Central memory CD8-positive, alpha-beta T cell (primary cell): ENCODE data around the gene MRPL20.
A peak's percentile ranks its signal among the peaks of the same experiment; 100 is the strongest.
"Not testable (repeated sequence)": the region's sequence is repeated elsewhere in the genome, so short reads cannot be mapped to it uniquely, and the experiment has no call there.

Experiments
- ATAC-seq: fragments of 150-1000 bp; cut with Tn5 transposase; replicated peaks from 2 replicates; pipeline ENCODE4 v1.10.0; 2022; ENCODE audit warnings: mild to moderate bottlenecking, moderate FRiP score, moderate number of reproducible peaks; ENCODE audit not compliant: poor library complexity, severe bottlenecking; ENCODE audit errors: extremely low read depth
- DNase-seq, 2 donors: peaks; one replicate each; pipeline ENCODE4 v3.0.0; 2021; ENCODE audit warnings: low spot score in 2 of 2
- H3K27ac Mint-ChIP-seq: one replicate; pipeline ENCODE4 v1.8.0; 2022; ENCODE audit warnings: low read depth, mild to moderate bottlenecking, moderate library complexity, mixed read lengths
- H3K27me3 Mint-ChIP-seq: one replicate; pipeline ENCODE4 v1.8.0; 2022; ENCODE audit warnings: mixed read lengths
- H3K36me3 Mint-ChIP-seq: one replicate; pipeline ENCODE4 v1.8.0; 2022; ENCODE audit warnings: mild to moderate bottlenecking, moderate library complexity, mixed read lengths; ENCODE audit not compliant: insufficient read depth
- H3K4me1 Mint-ChIP-seq: one replicate; pipeline ENCODE4 v1.8.0; 2022; ENCODE audit warnings: mixed read lengths
- H3K4me3 Mint-ChIP-seq: one replicate; pipeline ENCODE4 v1.8.0; 2022; ENCODE audit warnings: mild to moderate bottlenecking, moderate library complexity, mixed read lengths
- H3K9me3 Mint-ChIP-seq: one replicate; pipeline ENCODE4 v1.8.0; 2022; ENCODE audit warnings: mixed read lengths

The MRPL20 gene

DNA sequence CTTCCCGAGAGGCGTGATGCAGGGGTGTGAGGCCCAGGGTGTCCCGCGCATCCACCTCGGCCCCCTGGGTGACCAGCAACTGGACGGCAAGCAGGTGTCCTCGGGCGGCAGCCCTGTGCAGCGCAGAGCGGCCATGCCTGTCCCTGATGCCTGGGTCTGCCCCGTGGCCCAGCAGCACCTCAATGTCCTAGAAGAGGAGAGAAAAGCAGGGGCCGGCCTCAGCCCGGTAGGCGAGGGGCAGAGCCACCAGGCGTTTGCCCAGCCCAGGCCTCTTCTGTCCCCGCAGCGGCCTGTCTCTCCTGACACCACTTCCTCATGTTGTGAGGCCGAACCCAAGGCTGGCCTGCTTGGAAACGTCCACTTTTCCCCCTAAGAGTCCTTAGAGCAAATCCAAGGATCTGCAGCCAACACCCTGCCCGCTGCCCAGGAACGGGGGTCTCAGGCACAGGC is 12.3 kb upstream of the MRPL20 start:
- DNase-seq (no peak), ATAC-seq (no peak)
- Mint-ChIP-seq H3K4me3 (no peak overlapping the region), H3K27ac (no peak overlapping the region), H3K36me3 (no peaks in the 10 kb centered on the region), H3K9me3 (no peaks in the 10 kb centered on the region), H3K4me1 (no peaks in the 10 kb centered on the region), H3K27me3 (peaks cover 21% of the 10 kb centered on the region)

DNA sequence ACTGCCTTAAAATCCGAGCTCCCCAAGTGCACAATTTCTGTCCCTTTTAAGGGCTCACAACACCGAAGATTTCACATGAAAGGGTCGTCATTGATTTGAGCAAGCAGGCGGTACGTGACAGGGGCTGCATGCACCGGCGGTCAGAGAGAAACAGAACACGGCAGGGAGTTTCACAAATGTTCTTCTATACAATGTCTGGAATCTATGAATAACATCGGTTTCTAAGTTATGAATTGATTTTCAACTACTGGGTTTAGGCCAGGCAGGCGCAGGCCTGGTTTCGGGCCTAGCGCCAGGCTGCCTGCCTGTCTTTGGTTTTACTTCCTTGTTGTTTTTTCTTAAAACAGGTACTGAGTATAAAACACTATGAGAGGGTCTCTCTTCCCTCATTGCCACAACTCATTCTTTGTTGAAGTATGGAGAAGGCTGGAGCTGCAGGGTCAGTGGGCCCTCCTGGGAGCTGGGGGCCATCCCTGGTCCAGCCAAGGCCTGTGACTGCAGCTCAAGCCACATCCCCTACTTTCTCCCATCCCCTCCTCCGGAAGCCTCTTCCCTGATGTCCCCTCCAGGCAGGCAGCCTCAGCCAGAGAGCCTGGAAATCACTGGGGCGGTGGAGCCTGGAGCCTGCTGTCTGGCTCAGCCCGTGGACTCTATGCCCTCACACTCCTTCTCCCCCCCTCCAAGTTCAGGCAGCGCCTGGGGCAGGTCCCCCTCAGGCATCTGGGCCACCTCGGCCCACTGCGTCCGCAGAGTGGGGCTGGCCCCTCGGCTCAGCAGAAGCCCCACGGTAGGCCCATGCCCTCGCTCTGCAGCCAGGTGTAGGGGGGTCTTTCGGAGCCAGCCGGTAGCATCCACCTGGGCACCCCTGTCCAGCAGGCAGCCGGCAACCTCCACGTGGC is 11.6 kb upstream of the MRPL20 start:
- no peaks in the 10 kb centered on the region for H3K36me3 Mint-ChIP-seq
- H3K9me3 Mint-ChIP-seq: no peaks in the 10 kb centered on the region
- no peak overlapping the region for H3K4me3 Mint-ChIP-seq
- DNase-seq (no peak), ATAC-seq (no peak)
- no peak overlapping the region for H3K27ac Mint-ChIP-seq
- no peaks in the 10 kb centered on the region for H3K4me1 Mint-ChIP-seq
- peaks cover 17% of the 10 kb centered on the region for H3K27me3 Mint-ChIP-seq

DNA sequence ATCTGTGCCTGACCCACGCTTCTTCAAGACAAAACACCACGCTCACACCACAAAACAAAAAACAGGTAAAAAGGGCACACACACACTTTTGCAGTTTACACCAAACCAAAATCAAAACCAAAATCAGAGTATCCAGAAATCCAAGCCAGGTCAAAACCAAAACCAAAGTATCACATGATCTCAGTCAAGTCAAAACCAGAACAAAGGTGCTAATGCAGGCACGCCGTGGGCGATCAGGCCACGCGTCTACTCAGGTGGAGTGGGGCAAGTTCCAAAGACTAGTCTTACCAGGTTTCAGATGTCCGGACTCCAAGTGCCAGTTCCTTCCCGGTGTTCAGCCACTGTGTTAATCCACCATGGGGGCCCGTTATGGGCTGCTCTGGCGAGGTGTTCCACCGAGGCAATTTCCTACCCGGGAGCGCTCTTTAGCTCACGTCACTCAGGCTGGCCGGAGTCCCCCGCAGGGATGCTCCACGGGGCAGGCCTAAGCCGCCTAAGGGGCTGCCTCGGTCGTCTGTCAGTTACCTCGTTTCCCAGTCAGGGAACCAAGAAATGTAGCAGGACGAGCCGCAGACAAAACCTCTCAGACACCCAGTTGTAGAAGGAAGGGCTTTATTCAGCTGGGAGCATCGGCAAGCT is 10.9 kb upstream of the MRPL20 start:
- not testable (repeated sequence) for ATAC-seq
- peaks cover 11% of the 10 kb centered on the region for H3K27me3 Mint-ChIP-seq

DNA sequence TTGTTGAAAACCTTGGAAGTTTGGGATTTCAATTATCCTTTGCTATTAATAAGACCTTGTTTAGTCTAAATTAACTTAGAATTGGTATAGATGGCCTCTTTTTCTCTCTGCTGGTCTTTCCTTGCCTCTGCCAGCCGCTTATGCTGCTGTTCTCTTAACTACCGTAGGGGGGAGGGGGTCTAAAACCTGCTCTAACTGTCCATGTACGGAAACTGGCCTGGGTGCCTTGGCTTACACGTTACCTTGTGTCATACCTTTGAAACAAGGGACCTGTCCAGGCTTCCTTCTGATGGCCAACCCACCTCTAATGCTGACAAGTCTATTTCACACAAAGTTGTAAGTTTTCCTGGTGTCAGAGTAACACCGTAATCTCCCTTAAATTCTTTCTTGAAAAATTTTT is 10.3 kb upstream of the MRPL20 start:
- not testable (repeated sequence) for DNase-seq, H3K27ac Mint-ChIP-seq, H3K4me1 Mint-ChIP-seq, H3K9me3 Mint-ChIP-seq, H3K4me3 Mint-ChIP-seq, ATAC-seq, H3K27me3 Mint-ChIP-seq, H3K36me3 Mint-ChIP-seq

More for the DNA sequence above, 10.9 kb upstream of the MRPL20 start:
- not testable (repeated sequence) for H3K36me3 Mint-ChIP-seq, DNase-seq, H3K27ac Mint-ChIP-seq, H3K9me3 Mint-ChIP-seq, H3K4me3 Mint-ChIP-seq, H3K4me1 Mint-ChIP-seq

DNA sequence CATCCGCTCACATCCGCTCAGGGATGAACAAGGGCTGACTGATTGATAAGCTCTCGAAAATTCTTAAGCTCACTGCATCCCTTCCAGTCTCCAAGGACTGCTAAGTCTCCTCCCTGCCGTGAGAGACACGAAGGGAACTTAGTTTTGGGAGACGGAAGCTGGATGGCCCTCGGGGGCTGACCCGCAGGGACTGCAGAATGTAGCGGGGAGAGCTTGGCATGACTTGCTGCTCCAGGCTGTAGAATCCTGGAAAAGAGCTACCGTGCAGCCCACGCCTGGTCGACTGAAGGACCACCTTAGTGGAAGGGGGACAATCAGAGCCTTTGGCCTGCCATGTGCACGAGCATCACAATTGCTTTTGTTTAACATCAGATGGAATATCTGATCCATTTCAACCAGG is 8.7 kb upstream of the MRPL20 start:
- H3K4me3 Mint-ChIP-seq: no peak overlapping the region

GRCh38 chr1:1412311-1412902 is 5.3 kb upstream of the MRPL20 start:
- DNase-seq, H3K27me3 Mint-ChIP-seq, H3K27ac Mint-ChIP-seq, ATAC-seq, H3K4me3 Mint-ChIP-seq, H3K9me3 Mint-ChIP-seq, H3K36me3 Mint-ChIP-seq, H3K4me1 Mint-ChIP-seq: not testable (repeated sequence)

More for the DNA sequence above, 8.7 kb upstream of the MRPL20 start:
- H3K4me1 Mint-ChIP-seq: no peaks in the 10 kb centered on the region
- H3K27ac Mint-ChIP-seq: no peak overlapping the region
- no peak for ATAC-seq
- peaks cover 2% of the 10 kb centered on the region for H3K36me3 Mint-ChIP-seq
- H3K9me3 Mint-ChIP-seq: no peaks in the 10 kb centered on the region
- H3K27me3 Mint-ChIP-seq: no peaks in the 10 kb centered on the region
- no peak for DNase-seq

GRCh38 chr1:1411626-1412025 is 4.5 kb upstream of the MRPL20 start:
- Mint-ChIP-seq H3K27me3 (no peaks in the 10 kb centered on the region), H3K4me1 (peaks cover 6% of the 10 kb centered on the region), H3K36me3 (peaks cover 11% of the 10 kb centered on the region), H3K9me3 (no peaks in the 10 kb centered on the region), H3K27ac (peak overlapping the region; percentile 76), H3K4me3 (no peak overlapping the region)
- ATAC-seq (no peak), DNase-seq (no peak)

DNA sequence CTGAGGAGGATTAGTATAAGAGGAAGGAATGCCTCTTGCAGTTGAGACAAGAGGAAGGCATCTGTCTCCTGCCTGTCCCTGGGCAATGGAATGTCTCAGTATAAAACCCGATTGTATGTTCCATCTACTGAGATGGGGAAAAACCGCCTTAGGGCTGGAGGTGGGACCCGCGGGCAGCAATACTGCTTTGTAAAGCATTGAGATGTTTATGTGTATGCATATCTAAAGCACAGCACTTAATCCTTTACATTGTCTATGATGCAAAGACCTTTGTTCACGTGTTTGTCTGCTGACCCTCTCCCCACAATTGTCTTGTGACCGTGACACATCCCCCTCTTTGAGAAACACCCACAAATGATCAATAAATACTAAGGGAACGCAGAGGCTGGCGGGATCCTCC is 3.1 kb upstream of the MRPL20 start:
- ATAC-seq, H3K27ac Mint-ChIP-seq, H3K4me3 Mint-ChIP-seq, H3K27me3 Mint-ChIP-seq, H3K9me3 Mint-ChIP-seq, DNase-seq: not testable (repeated sequence)
- Mint-ChIP-seq H3K36me3 (peaks cover 19% of the 10 kb centered on the region), H3K4me1 (peaks cover 16% of the 10 kb centered on the region)

- no peak for DNase-seq
- Mint-ChIP-seq H3K4me1 (peaks cover 23% of the 10 kb centered on the region), H3K9me3 (no peaks in the 10 kb centered on the region), H3K4me3 (peak overlapping the region; percentile 90), H3K27me3 (no peaks in the 10 kb centered on the region), H3K36me3 (peaks cover 38% of the 10 kb centered on the region), H3K27ac (peak overlapping the region; percentile 92)
- peak; percentile 38 for ATAC-seq
These were observed 684 bp upstream of the MRPL20 start for GRCh38 chr1:1407636-1408318.

DNA sequence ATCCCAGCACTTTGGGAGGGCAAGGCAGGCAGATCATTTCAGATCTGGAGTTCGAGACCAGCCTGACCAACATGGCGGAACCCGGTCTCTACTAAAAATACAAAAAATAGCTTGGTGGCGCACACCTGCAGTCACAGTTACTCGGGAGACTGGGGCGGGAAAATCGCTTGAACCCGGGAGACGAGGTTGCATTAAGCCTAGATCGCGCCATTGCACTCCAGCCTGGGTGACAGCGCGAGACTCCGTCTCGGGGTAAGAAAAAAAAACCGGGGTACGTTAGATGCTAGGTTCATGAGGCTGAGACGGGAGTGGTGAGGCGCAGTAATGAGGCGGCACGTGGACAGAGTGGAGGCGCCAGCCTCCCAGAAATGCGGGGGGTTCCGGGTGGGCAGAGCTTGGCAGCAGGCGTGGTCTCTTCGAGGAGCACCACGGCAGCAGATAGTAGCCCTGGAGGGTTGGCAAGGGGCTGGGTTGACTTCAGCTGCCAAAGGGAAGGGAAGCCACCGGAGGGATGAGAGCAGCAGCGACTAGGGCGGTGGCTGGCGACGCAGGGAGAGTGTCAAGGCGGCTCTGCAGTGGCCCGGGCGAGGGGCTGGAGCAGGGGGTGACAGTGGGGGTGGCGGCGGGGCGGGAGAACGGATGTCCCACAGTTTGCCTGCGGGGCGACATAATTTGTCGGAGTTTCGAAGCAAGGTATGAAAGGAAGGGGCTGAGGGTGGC is 832 bp downstream of the MRPL20 start:
- ATAC-seq (no peak), DNase-seq (no peak)
- Mint-ChIP-seq H3K4me1 (peaks cover 27% of the 10 kb centered on the region), H3K27ac (peak overlapping the region; percentile 92), H3K4me3 (peak overlapping the region; percentile 90), H3K9me3 (no peaks in the 10 kb centered on the region), H3K27me3 (no peaks in the 10 kb centered on the region), H3K36me3 (peaks cover 47% of the 10 kb centered on the region)

DNA sequence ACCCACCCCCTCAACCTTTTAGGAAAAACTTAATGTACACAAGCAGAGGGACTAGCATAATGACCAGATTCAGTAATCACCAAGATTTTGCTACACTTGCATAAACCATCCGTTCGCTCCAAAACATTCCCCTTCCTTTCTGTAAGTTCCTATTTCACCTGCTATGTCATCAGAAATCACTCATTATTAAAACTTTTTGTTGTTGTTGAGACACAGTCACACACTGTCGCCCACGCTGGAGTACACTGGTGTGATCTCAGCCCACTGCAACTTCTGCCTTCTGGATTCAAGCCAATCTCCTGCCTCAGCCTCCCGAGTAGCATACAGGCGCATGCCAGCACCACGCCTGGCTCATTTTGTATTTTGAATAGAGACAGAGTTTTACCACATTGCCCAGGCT is 3.4 kb downstream of the MRPL20 start:
- Mint-ChIP-seq H3K4me1 (peaks cover 43% of the 10 kb centered on the region), H3K4me3 (no peak overlapping the region), H3K27ac (peak overlapping the region; percentile 52), H3K9me3 (no peaks in the 10 kb centered on the region), H3K27me3 (no peaks in the 10 kb centered on the region), H3K36me3 (peaks cover 57% of the 10 kb centered on the region)
- DNase-seq (no peak), ATAC-seq (no peak)

DNA sequence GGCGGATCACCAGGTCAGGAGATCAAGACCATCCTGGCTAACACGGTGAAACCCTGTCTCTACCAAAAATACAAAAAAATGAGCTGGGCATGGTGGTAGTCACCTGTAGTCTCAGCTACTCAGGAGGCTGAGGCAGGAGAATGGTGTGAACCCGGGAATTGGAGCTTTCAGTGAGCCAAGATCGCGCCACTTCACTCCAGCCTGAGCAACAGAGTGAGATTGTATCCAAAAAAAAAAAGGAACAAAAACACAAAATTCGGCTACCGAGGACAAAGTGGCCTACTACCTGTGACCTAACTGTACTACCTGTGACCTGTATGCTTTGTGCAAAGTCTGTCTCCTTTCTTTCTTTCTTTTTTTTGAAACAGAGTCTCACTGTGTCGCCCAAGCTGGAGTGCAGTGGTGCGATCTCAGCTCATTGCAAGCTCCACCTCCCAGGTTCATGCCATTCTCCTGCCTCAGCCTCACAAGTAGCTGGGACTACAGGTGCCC is 4.1 kb downstream of the MRPL20 start:
- H3K9me3 Mint-ChIP-seq, ATAC-seq, H3K27me3 Mint-ChIP-seq, H3K27ac Mint-ChIP-seq, DNase-seq, H3K4me3 Mint-ChIP-seq: not testable (repeated sequence)
- peaks cover 59% of the 10 kb centered on the region for H3K36me3 Mint-ChIP-seq
- peaks cover 43% of the 10 kb centered on the region for H3K4me1 Mint-ChIP-seq
